ENCODE measurements around the gene RAB7A.
"Not testable (repeated sequence)": the region's sequence is repeated elsewhere in the genome, so short reads cannot be mapped to it uniquely, and the experiment has no call there.

The RAB7A gene

DNA sequence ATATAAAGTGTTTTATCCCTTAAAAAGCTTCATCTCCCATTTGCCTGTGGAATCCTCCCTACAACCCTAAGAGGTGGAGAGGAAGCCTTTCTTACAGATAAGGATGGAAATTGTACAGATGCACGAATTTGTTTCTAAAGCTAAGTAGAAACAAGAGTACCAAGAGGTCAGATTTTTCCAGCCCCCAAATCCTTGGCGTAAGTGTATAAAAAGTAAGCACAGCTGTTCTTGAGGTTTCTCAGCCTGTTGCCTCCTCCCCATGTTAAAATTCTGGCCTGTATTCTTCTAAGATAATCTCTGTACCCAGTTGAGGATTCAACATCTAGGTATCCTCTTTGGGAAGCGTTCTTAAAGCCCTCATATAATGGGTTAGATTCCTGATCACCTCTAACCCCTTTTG, 34.9 kb downstream of the RAB7A start:
- no peak for DNase-seq

DNA sequence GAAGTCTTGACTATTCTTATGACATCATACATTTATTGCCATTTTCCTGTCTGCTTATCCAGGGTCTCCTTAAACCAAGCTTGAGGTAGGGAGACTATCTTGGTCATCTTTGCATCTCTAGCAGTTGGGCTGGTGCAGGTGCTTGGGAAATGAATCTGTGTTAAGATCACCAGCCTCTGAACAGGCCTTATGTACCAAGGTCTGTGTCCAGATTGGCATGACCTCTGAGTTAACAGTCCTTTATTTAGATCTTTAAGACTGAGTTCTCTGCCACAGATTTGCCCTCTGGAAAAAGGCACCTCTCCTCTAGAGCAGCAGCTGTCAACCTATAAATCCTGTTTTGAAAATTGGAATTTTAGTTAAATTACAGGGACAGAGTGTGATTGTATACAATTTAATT, 35.4 kb downstream of the RAB7A start:
- no peak for DNase-seq

DNA sequence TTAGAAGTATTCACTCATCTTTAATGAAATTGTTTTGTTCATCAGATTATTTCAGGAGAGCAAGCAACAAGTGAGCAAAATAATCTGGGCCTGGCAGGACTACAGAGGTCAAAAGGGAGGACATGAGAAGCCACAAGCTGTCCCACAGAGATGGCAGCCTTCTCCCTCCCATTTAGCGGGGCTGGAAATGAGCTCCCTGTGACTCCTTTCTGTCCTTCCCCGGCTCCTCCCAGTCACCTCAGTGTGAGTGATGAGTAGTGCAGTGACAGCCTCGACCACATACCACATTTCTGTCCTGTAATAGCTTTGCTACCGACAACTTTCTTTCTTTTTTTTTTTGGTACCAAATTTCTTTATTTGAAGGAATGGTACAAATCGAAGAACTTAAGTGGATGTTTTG, 38.0 kb downstream of the RAB7A start:
- DNase-seq = peak; percentile 21

DNA sequence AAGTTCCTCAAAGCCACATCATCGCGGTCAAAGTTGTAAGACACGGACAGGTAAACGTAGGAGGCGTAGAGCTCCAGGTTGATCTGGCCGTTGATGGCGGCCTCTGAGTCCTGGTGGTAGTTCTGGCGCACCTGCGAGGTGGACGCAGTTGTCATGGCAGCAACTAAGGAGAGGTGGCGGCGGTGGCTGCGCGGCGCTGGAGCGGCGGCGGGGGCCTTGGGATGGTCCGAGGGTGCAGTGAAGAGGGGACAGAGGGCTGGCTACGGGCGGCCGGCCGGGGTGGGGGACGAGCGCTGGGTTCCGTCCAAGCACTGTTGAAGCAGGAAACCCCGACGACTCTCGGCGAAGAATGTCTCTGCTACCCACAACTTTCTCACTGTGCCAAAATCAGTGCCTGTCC, 38.9 kb downstream of the RAB7A start:
- DNase-seq = no peak

DNA sequence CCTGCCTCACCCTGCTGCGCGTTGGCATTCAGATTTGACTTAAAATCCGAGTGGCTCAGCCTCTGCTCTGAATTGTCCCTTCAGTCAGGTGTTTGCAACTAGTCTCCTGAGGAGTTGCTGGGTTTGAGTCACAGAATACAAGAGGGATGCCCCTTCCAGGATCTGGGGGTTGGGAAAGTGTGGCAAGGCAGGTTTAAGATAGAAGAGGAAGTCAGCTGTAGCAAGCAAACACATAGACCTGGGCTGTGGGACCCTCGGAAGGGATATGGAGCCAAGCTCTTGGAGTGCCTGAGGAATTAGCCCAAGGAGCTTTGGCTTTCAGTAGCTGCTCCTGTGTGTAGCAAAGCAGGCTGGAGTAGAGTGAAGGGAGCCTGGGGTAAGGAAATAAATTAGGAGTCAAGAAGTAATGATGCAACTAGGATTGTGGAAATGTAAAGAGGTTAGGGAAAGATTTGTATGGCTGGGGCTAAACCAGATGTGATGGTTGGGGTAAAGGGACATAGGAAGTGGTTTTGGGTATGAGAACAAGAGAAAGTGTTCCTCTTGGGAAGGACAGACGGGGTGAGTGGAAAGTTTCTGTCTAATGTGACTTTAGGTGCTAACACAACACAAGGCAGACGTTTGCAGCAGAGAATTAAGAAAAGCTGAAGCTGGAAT, 41.2 kb downstream of the RAB7A start:
- DNase-seq = no peak

DNA sequence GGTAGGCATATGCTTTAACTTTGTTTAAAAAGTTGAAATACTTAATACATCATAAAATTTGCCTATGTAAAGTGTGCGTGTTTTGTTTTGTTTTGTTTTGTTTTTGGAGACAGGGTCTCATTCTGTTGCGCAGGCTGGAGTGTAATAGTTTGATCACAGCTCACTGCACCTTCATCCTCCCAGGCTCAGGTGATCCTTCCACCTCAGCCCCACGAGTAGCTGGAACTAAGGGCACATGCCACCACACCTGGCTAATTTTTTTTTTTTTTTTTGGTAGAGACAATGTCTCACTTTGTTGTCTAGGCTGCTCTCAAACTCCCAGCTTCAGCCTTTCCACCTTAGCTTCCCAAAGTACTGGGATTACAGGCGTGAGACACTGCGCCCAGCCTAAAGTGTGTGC, 42.5 kb downstream of the RAB7A start:
- DNase-seq = no peak

DNA sequence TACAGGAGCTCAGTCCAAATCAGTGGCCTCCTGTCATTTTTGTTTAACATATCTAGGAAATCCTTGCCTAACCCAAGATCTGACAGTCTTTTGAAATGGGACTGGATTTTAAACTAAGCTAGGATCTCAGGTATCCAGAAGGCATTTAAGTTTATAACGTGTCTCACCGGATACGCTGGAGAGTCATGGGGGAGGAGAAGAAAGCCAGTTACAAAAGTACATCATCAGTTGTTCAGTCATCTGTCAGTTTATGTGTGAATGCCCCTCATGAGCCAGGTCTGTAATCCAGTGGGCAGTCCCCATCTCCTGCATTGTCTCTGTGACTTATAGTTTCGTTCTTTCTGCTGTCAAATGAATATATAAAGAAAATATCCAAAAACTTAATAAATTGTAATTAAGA, 44.4 kb downstream of the RAB7A start:
- no peak for DNase-seq

DNA sequence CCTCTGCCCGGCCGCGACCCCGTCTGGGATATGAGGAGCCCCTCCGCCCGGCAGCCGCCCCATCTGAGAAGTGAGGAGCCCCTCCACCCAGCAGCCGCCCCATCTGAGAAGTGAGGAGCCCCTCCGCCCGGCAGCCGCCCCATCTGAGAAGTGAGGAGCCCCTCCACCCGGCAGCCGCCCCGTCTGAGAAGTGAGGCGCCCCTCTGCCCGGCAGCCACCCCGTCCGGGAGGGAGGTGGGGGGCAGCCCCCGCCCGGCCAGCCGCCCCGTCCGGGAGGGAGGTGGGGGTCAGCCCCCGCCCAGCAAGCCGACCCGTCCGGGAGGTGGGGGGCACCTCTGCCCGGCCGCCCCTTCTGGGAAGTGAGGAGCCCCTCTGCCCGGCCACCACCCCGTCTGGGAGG, 47.2 kb downstream of the RAB7A start:
- DNase-seq = not testable (repeated sequence)

DNA sequence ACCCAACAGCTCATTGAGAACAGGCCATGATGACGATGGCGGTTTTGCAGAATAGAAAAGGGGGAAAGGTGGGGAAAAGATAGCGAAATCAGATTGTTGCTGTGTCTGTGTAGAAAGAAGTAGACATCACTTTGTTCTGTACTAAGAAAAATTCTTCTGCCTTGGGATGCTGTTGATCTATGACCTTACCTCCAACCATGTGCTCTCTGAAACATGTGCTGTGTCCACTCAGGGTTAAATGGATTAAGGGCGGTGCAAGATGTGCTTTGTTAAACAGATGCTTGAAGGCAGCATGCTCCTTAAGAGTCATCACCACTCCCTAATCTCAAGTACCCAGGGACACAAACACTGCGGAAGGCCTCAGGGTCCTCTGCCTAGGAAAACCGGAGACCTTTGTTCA, 47.6 kb downstream of the RAB7A start:
- not testable (repeated sequence) for DNase-seq

DNA sequence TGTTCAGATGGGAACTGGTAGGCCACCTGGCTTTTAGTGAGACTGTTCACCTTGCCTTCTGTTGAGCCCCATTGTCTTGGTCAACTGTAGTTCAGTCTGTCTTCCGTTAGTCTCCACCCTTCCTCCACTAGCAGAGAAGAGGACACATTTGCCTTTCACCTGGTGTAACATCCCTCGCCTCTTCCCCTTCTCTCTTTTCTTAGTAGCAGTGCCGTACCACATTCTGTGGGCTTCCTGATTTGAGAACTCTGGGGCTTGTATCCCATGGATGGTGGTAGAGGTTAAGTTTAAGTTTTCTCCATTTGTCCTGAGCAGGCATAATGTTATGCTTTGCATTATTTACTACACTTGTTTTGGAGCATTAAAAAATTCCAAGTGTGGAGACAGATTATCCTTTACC, 49.3 kb downstream of the RAB7A start:
- DNase-seq = no peak

DNA sequence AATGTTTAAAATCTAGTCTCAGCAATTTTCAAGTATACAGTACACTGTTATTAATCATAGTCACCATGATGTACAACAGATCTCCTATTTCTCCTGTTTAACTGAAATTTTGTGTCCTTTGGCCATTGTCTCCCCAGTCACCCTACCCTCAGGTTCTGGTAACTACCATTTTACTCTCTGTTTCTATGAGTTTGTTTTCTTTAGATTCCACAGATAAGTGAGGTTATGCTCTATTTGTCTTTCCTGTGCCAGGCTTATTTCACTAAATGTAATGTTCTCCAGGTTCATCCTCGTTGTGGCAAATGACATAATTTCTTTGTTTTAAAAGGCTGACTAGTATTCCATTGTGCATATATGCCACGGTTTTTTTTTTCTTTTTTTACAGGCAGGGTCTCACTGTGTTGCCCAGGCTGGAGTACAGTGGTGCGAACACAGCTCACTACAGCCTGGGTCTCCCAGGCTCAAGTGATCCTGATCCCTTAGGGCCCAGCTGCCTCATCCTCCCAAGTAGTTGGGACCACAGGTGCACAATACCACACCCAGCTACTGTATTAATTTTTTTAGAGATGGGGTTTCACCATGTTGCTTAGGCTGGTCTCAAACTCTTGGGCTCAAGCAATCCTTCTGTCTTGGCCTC, 50.0 kb downstream of the RAB7A start:
- DNase-seq = no peak

DNA sequence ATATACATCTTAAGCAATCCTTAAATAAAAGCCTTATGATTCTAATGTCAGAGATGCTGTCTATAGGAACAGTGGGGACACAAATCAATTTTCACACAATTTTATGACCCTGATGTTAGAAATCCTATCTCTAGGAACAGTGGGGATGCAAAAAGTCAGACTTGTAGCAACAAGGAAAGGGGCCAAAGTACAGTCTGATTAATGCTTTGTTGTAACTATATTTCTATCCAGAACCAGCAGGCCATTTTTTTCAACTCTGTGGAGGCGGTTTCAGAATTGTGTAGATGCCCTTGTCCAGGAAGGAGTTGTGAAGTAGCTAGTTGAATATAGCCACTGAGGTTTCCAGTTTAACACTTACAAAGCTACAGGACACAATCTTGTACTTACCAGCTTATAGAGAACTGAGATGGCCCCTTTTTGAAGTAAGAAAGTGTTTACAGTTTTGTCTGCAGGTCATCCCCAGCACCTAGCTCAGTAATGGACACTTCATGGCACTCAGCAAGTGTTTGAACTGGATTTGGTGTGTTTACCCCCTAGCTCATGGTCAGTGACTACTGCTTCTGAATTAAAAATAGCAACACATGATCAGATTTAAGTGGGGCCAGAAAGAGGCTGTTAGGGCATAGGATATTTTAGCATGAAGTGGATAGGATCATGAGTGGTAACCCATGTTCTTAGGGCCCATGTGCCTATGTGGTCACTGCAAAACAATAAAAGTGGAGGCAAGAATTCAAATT, 54.3 kb downstream of the RAB7A start:
- no peak for DNase-seq

DNA sequence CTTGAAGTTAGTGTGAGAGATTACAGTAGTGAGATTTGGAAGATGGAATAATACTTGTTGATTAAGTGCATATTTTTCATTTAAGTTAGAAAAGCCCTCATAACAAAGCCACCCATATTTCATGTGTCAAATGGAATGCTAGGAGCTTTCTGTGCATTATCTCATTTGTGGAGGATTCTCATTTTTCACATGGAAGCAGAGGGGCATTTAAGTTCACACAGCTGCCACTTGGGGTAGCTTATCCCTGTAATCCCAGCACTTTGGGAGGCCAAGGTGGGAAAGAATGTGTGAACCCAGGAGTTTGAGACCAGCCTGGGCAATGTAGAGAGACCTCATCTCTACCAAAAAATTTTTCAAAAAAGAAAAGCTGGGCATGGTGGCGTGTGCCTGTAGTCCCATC, 55.2 kb downstream of the RAB7A start:
- DNase-seq = no peak

DNA sequence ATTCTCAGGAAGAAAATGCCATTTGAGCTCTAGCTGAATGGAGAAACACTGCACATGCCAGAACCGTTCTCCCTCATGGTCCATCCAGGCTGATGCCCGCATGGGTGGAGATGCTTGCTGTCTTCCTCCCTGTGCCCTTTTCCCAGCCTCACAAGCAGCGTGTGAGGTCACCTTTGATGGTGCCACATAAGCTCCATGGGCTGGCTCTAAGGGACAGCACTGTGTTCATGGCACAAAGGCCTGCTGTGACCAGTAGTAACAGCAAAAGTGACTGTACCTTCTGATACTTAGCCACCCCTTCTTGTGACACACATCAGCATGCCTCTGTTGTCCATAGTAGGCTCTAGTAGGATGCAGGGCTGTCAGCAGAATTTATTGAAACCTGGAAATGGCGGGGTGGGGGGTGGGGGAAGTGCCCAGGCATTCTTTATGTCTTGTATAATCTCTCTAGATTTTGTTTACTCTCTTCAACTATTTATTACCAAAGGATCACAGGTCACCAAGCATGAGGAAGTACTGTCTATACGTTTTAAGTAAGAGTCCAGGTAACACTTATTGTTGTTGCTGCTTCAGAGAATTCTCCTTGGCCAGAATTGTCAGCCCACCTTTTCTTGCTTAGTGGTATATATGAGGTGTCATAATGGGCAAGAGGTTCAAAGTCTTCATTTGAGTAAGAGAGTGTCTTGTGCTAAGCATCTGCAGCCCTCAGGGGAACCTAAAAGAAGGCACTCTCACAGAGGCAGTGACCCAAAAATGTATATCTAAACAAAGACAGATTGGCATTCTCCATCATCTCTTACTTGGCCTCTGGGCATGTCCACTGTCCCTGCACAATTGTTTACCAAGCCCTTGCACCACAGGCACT, 56.5 kb downstream of the RAB7A start:
- no peak for DNase-seq

DNA sequence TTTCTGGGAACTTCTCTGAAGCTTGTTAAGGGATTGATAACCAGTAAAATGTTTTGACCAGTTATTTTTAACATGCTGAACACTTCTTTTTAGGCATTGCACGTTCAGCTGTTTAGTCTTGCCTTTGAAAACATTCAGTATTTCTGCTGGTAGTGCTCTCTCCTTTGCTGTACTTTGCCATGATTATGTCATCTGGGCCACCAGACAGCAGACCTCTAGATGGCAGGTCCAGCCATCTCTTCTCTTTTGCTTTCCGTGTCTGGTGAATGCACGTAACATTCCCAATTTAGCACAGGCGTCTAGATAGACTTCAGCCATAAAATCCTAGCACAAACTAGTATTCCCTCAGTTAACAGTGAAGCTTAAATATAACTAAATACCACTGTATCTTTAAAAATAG, 57.8 kb downstream of the RAB7A start:
- no peak for DNase-seq

DNA sequence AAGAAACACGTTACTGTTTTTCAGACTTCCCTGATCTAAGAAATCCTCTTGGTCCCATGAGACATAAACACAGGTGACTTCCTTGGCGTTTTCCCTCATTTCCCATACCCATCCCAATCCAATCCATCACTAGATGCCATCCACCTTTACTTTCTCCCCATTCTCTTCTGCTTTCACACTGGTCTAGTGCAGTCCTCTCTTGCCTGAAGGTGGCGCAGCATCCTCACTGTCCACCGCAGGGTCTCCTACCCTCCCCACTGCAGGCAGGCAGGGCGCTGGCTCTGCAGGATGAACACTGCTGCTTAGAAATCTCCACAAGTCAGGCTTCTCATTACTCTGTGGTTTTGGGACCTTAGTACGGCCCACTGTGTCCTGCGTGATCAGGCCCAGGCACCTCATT, 58.2 kb downstream of the RAB7A start:
- peak; percentile 78 for DNase-seq

DNA sequence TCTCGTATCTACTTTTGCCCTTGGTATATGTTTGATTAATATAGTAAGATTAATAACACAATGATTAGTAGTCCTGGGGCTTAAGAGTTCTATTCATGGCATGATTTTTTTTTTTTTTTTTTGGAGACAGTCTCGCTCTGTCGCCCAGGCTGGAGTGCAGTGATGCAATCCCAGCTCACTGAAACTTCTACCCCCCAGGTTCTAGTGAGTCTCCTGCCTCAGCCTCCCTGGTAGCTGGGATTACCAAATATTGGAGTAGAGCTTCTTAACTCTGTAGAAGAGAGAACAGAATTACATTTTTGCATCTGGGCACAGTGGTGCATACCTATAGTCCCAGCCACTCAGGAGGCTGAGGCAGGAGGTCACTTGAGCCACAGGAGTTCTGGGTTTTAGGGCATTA, 58.9 kb downstream of the RAB7A start:
- no peak for DNase-seq

DNA sequence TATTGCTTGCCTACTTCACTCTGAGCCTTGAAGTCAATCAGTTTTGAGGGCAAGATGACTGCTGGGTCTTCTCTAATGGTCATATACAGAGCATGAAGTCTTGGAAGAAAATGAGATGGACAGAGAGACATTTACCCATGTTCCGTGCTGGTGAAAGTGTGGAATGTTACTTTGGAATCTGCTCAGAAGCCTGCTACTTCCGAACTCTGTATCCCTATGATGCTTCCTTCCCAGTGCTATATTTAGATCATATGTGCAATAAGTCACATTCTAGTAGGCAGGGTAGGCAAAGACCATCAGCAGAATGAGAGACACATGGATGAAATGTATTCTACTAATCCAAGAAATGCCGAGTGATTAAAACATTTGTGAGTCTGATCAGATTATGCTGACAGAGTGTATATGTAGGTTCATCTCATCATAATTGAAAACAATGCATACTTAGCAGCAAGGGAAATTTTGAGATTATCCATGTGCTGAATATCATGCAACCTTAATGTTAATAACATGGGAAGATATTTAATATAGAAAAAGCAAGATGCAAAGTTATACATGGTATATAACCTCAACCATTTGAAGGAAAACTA, 60.5 kb downstream of the RAB7A start:
- no peak for DNase-seq

DNA sequence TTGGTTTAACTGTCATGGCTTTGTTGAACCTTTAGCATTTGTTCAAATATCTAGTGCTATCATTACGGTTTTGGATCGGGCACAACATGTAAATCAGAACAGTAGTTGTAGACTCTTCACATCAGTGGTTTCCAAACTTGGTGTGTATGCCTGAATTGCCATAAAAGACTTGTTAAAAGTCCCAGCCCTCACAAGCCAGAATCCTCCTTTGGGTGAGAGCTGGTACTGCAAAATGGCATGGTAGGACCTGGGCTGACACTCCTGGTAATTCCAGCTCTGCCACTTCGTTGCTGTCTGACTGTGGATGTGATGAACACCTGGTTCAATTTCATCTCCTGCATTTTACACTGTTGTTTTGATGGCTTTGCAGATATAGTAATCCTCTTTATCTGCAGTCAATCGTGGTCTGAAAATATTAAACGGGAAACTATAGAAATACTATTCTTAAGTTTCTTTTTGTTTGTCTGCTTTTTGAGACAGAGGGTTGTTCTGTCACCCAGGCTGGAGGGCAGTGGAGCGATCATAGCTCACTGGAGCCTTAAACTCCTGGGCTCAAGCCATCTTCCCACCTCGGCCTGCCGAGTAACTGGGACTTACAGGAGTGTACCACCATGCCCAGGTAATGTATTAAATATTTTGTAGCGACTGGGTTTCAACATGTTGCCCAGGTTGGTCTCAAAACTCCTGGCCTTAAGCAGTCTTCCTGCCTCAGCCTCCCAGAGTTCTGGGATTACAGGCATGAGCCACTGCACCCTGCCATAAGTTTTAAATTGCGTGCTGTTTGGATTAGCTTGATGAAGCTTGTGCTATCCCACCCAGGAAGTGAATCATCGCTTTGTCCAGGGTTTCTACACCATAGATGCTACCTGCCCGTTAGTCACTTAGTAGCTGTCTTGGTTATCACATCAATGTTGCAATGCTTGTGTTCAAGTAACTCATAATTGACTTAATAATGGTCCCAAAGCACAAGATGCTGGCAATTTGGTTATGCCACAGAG, 61.6 kb downstream of the RAB7A start:
- DNase-seq = peak; percentile 64

DNA sequence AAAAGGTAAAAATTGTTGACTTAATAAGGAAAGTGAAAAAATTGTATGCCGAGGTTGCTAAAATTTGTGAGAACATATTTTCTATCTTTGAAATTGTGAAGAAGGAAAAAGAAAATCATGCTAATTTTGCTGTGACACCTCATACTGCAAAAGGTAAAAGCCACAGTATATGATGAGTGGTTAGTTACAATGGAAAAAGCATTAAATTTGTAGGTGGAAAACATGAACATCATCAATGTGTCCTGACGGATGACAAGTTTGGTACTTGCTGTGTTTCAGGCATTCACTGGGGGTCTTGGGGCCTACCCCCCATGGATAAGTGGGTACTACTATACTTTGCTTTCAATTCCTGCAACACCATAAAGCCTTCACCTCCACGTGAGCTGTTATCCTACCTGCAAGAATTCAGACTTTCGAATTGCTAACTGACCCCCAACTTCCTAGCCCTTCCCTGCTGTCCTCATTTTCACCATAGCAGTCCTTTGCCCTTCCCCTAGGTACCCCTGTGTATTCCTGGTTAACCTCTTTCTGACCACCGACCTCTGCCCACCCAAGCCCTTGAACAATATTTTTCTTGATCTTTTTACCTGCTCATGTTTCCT, 62.4 kb downstream of the RAB7A start:
- no peak for DNase-seq

DNA sequence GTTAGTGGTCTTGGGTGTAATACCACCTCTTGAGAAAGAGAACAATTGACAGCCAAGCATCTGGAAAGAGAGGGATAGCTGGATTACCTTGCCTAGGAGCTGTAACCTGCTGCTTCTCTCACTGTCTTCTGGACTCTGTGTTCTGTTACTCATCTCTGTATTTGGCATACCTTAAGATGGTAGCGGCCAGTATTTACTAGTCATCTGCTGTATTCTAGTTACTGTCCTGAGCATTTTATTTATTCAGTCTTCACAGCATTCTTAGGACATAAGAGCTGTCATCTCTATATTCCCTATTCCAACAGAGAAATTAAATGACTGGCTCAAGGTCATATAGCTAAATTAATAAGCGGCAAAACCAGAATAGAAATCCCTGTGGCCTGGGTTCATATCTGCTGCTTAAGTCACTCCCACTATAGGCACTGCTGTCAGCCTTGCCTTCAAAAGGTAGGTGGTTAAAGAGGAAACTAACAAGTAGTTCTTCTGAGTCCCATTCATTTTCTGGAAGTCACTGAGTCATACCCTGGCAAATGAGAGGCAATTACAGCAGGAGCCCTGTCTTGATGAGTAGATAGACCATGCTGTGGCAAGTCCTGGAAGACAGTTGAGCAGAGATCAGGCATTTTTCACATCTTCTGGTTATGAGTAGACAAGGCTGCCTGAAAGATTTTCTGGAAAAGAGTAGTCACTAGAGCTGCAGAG, 68.2 kb downstream of the RAB7A start:
- peak; percentile 57 for DNase-seq

Data from hematopoietic multipotent progenitor cell treated with erythropoietin and hydrocortisone succinate and interleukin-3 and kit ligand, for 6 days (in vitro differentiated cells).